Jurkat, Clone E6-1 (cell line): ENCODE measurements around the gene CACNA1B.

ENCODE experiments used
- DNase-seq: peaks from one replicate; pipeline ENCODE4 v3.0.0-alpha.2; 2011; ENCODE audit warnings: low read depth, low spot score
- H3K4me3 ChIP-seq: 2 replicates; pipeline ENCODE4 v1.5.1; 2011; ENCODE audit warnings: mild to moderate bottlenecking, low read length, control low read depth, moderate library complexity

Gene CACNA1B

GRCh38 chr9:137860361-137860760 is 17.2 kb upstream of the CACNA1B start:
- DNase-seq = no peak
- H3K4me3 ChIP-seq = no peak overlapping the region

DNA sequence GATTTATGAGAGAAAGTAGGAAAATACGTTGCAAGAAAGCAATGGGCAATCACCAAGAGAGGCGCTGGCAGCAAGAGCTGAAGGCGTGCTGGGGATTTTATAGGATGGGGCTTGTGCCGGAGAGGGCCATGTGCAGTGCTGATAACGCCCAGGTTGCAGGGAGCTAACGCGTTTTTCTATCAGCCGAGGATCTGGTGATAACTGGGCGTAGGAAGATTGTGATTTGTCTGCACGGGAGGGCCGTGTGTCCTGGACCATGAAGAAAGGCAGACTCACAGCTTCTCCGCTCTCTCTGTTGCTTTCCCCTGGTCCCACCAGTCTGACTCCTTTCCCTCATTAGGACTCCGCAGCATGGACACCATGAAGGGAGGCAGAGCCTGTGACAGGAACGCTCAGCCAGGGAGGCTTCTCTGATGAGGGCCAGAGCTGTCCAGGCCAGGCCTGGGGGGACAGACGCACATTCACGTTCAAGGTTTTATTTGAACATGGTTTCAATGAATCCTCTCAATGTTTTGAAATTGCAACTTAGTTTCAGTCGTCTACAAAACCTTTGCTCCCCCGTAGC is 11.9 kb upstream of the CACNA1B start:
- no peak overlapping the region for H3K4me3 ChIP-seq
- no peak for DNase-seq

DNA sequence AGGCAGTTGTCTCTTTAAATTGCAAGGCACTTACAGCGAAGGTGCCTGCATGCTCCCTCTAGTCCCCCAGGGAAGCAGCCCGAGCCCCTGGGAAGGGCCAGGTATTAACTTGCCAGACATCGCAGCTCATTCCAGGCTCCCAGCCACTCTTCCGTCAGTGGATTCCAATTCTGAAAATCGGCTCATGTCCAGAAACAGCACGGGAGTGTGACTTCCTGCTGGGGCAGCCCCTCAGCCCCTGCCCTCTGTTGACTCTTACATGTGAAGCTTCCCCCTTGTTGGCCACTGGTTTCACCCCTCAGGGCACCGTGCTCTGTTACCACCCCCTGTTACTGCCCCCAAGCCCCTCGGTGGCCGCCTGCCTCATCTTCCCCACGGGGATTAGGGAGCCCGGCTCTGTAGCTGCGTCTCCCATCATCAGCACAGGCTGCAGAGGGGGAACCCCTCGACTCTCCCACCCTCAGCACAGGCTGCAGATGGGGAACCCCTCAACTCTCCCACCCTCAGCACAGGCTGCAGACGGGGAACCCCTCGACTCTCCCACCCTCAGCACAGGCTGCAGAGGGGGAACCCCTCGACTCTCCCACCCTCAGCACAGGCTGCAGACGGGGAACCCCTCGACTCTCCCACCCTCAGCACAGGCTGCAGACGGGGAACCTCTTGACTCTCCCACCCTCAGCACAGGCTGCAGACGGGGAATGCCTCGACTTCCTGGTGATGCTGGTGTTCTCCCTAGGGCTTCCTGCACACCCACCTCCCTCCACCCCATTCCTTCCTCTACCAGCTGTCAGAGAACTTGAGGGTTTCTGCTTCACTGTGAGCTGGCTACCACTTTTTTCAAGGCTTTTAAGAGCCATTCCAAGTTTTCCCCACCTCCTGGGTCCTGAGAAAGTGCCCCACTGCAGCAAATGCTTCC is 11.1 kb upstream of the CACNA1B start:
- DNase-seq = no peak
- H3K4me3 ChIP-seq = no peak overlapping the region

DNA sequence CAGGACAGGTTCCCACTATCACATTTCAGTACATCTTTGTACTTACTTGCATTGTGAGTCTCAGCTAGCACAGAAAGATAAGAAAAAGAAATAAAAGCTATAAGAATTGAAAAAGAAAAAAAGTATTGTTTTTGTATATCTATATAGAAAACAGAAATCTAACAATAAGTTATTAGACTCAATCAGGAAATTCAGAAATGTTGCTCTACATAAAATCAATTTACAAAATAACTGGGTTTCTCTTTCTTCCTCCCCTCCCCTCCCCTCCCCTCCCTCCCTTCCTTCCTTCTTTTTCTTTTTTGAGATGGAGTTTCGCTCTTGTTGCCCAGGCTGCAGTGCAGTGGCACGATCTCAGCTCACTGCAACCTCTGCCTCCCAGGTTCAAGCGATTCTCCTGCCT is 7.2 kb upstream of the CACNA1B start:
- no peak for DNase-seq
- no peak overlapping the region for H3K4me3 ChIP-seq

GRCh38 chr9:137872296-137872695 is 5.3 kb upstream of the CACNA1B start:
- no peak for DNase-seq
- H3K4me3 ChIP-seq = no peak overlapping the region

DNA sequence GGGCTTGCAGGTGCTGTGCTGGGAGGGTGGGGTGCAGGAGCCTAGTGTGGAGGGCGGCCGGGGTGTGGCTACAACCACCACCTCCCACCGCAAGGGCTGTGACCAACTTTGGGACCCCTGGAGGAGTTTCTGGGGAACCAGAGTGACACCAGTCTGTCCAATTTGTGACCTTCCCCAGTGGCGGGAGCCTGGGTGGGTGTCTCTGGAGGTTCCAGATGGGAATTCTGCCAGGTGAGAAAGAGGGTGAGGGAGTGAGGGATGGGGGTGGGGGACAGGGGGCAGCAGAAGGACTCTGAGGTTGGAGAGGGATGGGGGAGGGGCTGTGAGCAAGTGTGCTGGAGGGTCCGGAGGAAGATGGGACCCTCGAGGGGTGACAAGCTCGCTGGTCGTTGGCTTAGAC is 4.2 kb upstream of the CACNA1B start:
- H3K4me3 ChIP-seq = no peak overlapping the region

DNA sequence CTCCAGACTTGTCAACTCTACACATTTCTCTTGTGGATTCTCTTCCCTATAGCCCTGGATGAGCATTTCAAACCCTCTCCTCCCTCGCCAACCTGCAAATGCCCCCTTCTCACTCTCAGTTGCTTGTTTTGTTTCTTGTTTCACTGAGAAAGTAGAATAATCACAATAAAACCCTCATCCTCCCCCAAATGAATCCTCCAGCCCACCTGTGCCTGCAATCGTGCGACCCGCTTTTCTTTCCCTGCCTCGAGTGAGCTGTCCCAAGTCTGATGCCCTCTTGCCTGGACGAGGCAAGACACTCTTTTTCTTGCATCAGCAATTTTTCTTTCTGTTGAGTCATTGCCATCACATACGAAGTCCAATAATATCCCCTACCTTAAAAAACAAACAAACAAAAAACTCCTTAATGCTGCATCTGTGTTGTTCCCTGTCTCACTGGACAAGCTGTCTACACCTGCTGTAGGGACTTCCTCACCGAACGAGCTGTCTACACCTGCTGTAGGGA is 3.7 kb upstream of the CACNA1B start:
- no peak overlapping the region for H3K4me3 ChIP-seq
- DNase-seq = no peak

More for the DNA sequence above, 4.2 kb upstream of the CACNA1B start:
- no peak for DNase-seq

GRCh38 chr9:137875354-137875753 is 2.2 kb upstream of the CACNA1B start:
- H3K4me3 ChIP-seq = no peak overlapping the region
- DNase-seq = no peak

DNA sequence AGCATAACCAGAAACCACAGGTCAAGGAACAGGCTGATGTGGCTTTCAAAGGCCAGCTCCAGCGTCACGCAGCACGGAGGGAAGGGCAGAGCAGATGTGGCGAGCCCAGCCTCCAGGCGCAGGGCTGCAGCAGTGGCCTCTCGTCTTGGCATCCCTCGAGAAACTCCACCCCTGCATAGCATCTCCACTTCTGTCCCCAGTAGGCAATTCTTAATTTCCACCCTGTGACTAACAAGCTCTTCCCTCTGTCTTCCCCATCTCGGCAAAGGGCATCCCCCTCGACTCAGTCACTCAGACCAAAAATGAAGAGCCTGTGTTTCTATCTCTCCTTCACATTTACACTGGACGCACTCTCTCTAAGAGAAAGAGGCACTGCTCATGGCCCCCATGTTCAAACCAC is 1.7 kb upstream of the CACNA1B start:
- no peak for DNase-seq

DNA sequence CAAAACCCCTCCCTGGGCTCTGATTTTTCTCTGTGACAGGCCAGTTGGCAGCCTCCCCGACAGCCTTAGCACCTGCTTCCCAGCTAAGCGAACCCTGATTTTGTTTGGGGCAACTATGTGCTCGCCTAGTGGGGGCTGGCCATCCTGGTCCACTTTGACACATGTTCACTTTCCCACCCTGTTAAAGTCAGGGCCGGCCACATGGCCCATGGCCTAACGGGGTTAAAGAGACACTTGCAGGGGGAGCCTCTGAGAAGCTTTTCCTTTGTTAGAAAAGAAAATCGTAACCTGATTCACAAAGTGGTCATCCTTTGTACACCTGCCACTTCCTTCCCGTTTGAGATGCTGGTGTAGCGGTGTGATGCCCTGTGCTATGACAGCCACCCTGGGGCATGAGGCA is 1.3 kb upstream of the CACNA1B start:
- DNase-seq = no peak

More for the DNA sequence above, 1.7 kb upstream of the CACNA1B start:
- no peak overlapping the region for H3K4me3 ChIP-seq

DNA sequence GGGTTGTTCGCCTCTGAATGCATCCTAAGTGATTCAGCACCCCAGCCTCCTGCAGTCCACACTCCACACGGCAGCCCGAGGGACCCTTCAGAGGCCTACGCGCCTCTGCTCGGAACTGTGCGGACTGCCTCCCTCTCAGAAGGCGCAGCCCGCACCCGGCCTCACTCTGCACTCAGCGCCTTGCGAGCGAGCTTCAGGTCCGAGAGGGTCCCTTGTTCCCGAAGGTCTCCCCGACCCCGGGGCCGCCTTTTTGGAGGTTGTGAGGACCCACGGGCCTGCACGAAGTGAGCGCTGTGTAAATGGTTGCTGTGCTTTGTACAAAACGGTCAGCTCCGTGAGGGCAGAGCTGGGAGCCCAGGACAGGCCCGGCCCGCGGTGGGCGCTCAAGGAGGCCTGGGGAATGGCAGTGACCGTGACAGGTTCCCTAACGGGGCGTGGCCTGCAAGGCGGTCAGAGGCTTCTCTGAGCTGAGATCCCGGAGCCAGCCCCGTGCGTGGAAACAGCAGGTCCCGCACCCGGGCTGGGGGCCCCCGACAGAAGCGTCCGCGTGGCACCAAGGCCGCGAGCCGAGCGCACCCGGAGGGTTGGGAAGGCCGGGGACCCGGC is 698 bp upstream of the CACNA1B start:
- no peak for DNase-seq
- H3K4me3 ChIP-seq = no peak overlapping the region

More for the DNA sequence above, 1.3 kb upstream of the CACNA1B start:
- H3K4me3 ChIP-seq = no peak overlapping the region

GRCh38 chr9:137878146-137878941 is 762 bp downstream of the CACNA1B start:
- H3K4me3 ChIP-seq = no peak overlapping the region
- no peak for DNase-seq

GRCh38 chr9:137879052-137879451 is 1.5 kb downstream of the CACNA1B start:
- no peak for DNase-seq
- H3K4me3 ChIP-seq = no peak overlapping the region

DNA sequence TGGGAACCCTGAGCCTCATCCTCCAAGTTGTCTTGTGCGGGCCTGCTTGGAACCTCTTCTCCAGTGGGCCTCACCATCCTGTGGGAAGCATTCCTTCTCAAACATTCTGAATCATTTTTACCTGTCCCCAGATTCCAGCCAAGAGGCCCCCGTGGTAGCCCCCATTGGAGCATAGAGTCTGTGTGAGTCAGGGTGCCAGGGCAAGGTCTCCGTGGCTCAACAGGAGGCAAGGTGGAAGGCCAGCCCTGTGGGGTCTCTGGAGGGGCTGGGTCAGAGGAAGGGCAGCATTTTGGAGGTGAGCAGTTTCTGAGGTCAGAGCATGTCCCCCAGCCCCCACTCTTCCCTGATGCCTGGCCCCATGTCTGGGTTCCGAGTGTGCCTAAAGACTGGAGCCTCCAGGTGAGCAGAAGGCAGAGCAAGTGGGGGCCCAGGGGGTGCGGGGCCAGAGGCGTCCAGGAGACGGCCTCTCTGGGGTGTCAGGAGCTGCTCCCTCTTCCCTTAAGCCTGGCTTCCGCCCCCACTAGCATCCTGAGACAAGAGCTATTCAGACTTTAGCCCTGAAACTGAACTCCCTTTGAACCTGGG is 2.1 kb downstream of the CACNA1B start:
- H3K4me3 ChIP-seq = no peak overlapping the region
- no peak for DNase-seq

- DNase-seq = no peak
- no peak overlapping the region for H3K4me3 ChIP-seq
Measured at GRCh38 chr9:137880160-137880975, 2.8 kb downstream of the CACNA1B start.

DNA sequence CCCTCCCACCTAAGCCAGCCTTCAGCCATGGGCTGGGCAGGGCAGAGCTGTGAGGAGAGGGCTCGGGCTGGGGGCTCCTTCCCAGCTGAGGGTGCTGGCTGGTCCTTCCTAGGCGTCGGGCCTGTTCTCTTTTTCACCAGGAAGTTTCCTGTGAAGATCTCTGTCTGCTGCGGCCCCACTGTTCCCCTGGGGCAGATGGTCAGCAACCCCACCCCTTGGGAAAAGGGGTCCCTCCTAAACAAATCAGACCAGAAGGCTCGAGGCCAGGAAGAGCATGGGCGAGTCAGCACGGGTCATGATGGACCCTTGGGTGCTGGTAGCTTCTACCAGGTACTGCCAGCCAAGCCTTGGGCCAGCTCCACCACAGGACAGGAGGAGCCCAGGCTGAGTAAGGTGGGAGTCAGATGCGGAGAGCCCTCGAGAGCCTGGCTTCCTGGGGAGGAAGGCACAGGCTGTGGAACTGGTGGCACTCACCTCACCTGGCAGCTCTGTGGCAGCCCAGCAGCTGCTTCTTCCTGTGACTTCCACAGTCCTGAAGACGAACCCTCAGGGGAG is 3.5 kb downstream of the CACNA1B start:
- no peak overlapping the region for H3K4me3 ChIP-seq
- no peak for DNase-seq

DNA sequence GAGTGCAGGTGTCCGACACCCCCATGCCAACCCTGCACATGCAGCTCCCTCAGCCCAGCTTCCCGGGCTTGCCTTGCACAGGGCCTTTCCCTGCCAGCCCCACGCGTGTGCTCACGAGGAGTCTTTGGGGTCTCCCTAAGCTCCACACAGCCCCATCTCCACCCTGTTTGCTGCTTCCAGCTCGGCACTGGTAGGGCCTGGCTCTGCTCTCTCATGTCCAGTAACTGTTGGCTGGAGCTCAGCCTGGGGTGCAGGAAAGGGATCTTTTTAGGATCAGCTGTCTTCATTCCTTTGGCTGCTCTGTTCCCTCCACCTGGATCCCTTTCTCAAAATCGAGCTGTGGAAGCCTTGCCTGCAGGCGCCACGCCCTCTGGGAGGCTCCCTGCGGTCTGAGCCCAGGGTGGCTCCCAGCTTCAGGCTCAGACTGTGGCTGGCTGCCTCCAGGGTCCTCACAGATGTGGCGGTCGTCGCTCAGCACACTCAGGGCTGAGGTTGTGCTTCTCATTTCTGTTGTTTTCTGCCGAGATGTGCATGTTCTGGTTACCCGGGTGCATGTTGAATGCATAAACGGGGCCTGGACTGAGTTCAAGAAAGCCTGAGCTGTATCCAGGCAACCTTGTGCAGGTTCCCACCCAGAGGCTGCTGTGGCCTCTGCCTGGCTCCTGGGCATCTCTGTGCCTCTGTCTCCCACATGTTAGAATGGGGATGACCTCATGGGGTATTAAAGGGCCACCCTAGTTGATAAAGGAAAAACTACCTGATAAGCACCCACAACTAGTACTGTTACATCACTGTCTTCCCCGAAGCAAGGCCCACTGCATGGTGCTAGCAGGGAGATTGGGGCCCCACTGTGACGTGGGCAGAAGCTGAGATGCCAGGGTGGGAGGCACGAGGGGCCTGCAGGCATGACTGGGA is 4.3 kb downstream of the CACNA1B start:
- DNase-seq = no peak
- H3K4me3 ChIP-seq = no peak overlapping the region
